GM12892 (cell line): ENCODE measurements around the gene CDKN2B-AS1.

Experiments
- POLR2A ChIP-seq: IDR thresholded peaks from 2 replicates; pipeline ENCODE4 v1.6.1; 2011; ENCODE audit warnings: low read depth, low read length, control low read depth
- POLR2AphosphoS5 ChIP-seq: IDR thresholded peaks from 2 replicates; pipeline ENCODE4 v1.6.1; 2011; ENCODE audit warnings: low read depth, low read length, control low read depth
- TAF1 ChIP-seq: IDR thresholded peaks from 2 replicates; pipeline ENCODE4 v1.6.1; 2011; ENCODE audit warnings: low read depth, mild to moderate bottlenecking, control low read depth, low read length, borderline replicate concordance

DNA sequence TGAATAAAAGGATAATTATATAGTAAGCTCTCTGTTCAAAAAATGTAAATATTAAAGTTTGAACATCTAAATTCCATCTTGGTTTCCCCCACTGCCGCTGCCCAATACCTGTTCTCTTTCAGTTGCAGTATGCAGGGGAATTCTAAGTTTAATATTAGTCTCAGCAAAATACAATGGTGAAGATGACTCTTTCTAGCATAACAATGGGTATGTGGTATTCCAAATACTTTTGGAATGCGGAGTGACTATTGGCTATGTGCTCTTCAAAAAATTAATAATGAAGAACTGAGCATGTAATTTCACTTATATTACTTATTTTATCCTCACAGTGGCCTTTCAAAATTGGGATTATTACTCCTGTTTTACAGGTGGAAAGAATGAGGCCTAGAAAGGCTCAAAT, 3.4 kb downstream of the CDKN2B-AS1 start:
- TF ChIP-seq POLR2AphosphoS5 (no peak), POLR2A (no peak), TAF1 (no peak)
